Cardiac muscle cell (in vitro differentiated cells and primary cell): ENCODE results near the gene RAB7B. TPM values are rescaled to one million over a fixed set of nuclear protein-coding genes. Genes with fewer than 3 reads are reported as not detected.
"Not testable (repeated sequence)": the region's sequence is repeated elsewhere in the genome, so short reads cannot be mapped to it uniquely, and the experiment has no call there.

Experiments
- DNase-seq, 2 donors: peaks; one replicate each; pipeline versions ENCODE4 v3.0.0 to v3.0.0-alpha.2; 2010 to 2017; ENCODE audit warnings: low read depth in 1 of 2, low spot score in 1 of 2
- H3K27ac ChIP-seq: fragments of 200-600 bp; sonication (generic); 2 replicates; pipeline ENCODE4 v1.5.1; 2016
- H3K27me3 ChIP-seq: fragments of 200-600 bp; sonication (generic); 2 replicates; pipeline ENCODE4 v1.6.0; 2016; ENCODE audit warnings: control low read depth
- H3K36me3 ChIP-seq: fragments of 200-600 bp; sonication (generic); 2 replicates; pipeline ENCODE4 v1.5.1; 2016; ENCODE audit warnings: control low read depth
- H3K4me1 ChIP-seq: fragments of 200-600 bp; sonication (generic); 2 replicates; pipeline ENCODE4 v1.8.1; 2017; ENCODE audit warnings: low read depth, mild to moderate bottlenecking, mixed run types
- H3K4me3 ChIP-seq: fragments of 200-600 bp; sonication (generic); 2 replicates; pipeline ENCODE4 v1.5.1; 2016; ENCODE audit warnings: mild to moderate bottlenecking
- H3K9me3 ChIP-seq: fragments of 200-600 bp; sonication (generic); 2 replicates; pipeline ENCODE4 v1.5.1; 2017; ENCODE audit warnings: low read depth, mild to moderate bottlenecking, control low read depth
- polyA plus RNA-seq: library from polyadenylated mRNA; unstranded; fragments of >200 nt; fragmentation: Nextera tagmentation; extraction: Ambion mirVana; gene quantifications from 2 replicates; pipeline ENCODE4 v1.2.1, GENCODE V29; 2016
- total RNA-seq: library from RNA; depleted of rRNA; stranded (reverse); fragments of >200 nt; gene quantifications from 2 replicates; pipeline ENCODE4 v1.2.3, GENCODE V29; 2016
- TF ChIP-seq, protein P1 (sequence below): IDR thresholded peaks from 2 replicates; pipeline ENCODE4 v1.5.1; 2012; ENCODE audit warnings: low read depth, mild to moderate bottlenecking, low read length

RAB7B gene, protein sequence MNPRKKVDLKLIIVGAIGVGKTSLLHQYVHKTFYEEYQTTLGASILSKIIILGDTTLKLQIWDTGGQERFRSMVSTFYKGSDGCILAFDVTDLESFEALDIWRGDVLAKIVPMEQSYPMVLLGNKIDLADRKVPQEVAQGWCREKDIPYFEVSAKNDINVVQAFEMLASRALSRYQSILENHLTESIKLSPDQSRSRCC
- 1.2 and 2.1 TPM in 2 replicates for total RNA-seq
- polyA plus RNA-seq, result 2.2 and 4.9 TPM in 2 replicates

DNA sequence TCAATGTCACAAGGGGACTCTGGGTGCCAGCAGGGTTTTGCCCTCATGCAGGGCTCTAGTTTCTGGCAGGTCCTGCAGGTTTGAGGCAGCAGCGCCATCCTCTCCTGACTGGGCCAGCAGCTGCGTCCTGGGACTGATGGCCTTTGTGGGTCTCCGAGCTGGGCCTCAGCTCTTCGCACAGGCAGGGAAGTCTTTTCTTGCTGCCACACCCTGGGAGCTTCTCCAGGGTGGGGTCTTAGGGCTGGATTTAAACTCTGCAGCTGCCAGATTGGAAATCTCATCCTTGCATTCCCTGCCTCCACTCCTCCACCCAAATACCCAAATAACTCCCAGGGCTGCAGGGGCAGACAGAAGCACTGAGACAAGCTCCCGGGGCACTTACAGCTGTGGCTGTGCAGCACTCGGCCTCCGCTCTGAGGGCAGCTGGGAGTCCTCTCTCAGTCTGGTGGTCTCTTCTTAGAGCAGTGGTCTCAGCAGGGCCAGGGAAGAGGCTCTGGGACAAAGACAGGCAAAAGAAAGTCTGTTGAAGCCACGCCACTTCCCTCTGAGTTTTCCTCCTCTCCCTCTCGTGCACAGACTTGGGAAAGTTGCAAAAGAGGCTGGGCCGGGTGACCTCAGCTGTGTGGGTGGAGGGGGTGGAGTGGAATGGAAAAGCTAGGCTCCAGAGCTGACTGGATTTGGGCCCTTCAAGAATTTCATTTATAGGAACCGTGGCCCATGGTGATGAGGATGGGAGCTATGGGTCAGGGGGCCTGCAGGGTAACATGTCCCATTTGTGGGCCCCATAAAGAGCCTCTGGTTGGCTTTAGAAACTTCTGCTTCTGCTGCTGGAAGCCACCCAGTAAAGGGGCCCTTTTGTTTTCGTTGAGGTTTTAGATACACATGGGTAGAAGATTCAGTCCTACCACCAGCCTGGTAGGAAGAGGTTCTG is at the start of gene RAB7B:
Gene RAB7B, minus strand, starts transcription at position 525 of the 931 bp plus-strand sequence. CDS start 9,260 bp downstream, outside the sequence.
- H3K36me3 ChIP-seq, result no peaks in the 10 kb centered on the region
- DNase-seq, result peak; percentile 35 to 84
- TF ChIP-seq, protein P1, sequence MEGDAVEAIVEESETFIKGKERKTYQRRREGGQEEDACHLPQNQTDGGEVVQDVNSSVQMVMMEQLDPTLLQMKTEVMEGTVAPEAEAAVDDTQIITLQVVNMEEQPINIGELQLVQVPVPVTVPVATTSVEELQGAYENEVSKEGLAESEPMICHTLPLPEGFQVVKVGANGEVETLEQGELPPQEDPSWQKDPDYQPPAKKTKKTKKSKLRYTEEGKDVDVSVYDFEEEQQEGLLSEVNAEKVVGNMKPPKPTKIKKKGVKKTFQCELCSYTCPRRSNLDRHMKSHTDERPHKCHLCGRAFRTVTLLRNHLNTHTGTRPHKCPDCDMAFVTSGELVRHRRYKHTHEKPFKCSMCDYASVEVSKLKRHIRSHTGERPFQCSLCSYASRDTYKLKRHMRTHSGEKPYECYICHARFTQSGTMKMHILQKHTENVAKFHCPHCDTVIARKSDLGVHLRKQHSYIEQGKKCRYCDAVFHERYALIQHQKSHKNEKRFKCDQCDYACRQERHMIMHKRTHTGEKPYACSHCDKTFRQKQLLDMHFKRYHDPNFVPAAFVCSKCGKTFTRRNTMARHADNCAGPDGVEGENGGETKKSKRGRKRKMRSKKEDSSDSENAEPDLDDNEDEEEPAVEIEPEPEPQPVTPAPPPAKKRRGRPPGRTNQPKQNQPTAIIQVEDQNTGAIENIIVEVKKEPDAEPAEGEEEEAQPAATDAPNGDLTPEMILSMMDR, result no peak
- H3K27ac ChIP-seq, result peak within 1 kb of the TSS; percentile 85
- no peak within 1 kb of the TSS for H3K4me3 ChIP-seq
- peaks cover 32% of the 10 kb centered on the region for H3K4me1 ChIP-seq
- H3K27me3 ChIP-seq, result no peaks in the 10 kb centered on the region
- no peaks in the 10 kb centered on the region for H3K9me3 ChIP-seq

DNA sequence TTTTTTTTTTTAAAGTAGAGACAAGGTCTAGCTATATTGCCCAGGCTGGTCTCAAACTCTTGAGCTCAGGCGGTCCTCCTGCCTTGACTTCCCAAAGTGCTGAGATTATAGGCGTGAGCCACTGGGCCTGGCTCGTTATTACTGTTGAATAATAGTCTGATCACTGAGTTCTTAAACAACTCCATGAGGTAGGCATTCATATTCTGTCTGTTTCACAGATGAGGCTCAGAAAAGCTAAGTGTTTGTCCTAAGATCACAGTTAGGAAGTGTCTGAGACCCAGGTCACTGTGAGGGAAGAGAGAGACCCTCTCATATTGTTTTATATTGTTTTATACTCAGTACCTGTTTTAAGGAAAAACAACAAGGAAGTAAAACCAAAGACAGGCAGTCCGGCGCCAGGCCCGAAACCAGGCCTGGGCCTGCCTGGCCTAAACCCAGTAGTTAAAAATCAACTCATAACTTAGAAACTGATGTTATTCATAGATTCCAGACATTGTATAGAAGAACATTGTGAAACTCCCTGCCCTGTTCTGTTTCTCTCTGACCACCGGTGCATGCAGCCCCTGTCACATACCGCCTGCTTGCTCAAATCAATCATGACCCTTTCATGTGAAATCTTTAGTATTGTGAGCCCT is 49.2 kb upstream of the RAB7B start:
- not testable (repeated sequence) for DNase-seq, H3K4me1 ChIP-seq, H3K36me3 ChIP-seq

DNA sequence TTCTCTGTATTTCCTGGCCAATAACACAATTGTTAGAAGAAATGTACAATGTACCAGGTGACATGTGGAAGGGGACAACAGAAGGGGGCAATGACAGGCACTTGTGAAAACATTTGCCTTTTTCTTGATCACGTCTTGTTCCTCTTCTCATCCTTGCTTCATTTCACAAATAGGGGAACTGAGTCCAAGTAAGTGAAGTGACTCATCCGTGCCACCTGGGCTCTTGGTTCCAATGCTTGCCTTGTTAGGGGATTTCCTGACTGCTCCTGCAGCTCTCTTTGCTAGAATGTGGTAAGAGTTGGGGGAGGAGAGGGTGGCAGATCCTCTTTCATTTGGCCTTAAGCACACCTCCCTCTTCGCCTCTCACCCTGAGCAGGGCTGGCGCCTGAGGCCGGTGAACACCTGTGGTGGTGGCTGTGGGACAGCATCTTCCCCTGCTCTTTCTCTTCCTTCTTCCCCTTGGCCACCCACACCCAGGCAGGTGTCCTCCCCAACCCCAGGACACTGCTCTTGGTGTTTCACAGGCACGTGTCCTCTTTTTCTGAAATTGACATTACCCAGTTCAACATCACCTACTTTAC is 47.5 kb upstream of the RAB7B start:
- no peak overlapping the region for H3K27ac ChIP-seq
- DNase-seq, result no peak
- H3K27me3 ChIP-seq, result no peaks in the 10 kb centered on the region
- H3K4me3 ChIP-seq, result no peak overlapping the region
- H3K36me3 ChIP-seq, result no peaks in the 10 kb centered on the region
- H3K9me3 ChIP-seq, result no peaks in the 10 kb centered on the region
- TF ChIP-seq, protein P1, result no peak
- no peaks in the 10 kb centered on the region for H3K4me1 ChIP-seq

More for the DNA sequence above, 49.2 kb upstream of the RAB7B start:
- H3K27me3 ChIP-seq, H3K27ac ChIP-seq, H3K4me3 ChIP-seq, H3K9me3 ChIP-seq: not testable (repeated sequence)

DNA sequence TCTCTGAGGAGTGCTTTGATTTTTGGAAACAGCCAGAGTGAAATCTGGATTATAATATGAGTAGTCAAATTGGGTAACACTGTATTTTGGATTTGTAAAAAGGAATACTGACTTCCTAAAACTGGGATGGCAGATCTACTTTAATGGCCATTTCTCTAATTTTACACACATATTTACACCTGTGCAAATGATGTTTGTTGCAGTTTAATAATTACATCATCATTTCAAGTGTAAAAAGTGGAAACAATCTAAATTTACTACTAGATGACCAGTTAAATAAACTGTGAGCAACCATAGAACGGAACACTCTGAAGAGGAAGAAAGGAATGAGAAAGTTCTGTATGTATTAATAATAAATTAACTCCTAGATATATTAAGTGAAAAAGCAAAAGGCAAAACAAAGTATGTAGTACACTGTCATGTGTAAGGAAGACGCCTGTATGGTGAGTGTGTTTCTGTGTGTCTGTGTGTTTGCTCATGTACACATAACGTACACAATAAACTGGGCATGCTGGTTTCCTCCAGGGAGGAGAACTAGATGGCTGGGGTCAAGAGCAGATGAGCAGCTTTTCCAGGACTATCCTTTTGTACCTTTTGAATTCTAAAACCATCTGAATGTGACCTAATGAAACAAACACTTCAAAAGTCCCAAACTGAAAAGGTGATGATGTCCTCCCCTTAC is 46.9 kb upstream of the RAB7B start:
- Histone ChIP-seq H3K27me3 (no peaks in the 10 kb centered on the region), H3K4me1 (no peaks in the 10 kb centered on the region), H3K36me3 (no peaks in the 10 kb centered on the region), H3K9me3 (no peaks in the 10 kb centered on the region), H3K27ac (no peak overlapping the region), H3K4me3 (no peak overlapping the region)
- TF ChIP-seq, protein P1, result no peak
- no peak for DNase-seq

DNA sequence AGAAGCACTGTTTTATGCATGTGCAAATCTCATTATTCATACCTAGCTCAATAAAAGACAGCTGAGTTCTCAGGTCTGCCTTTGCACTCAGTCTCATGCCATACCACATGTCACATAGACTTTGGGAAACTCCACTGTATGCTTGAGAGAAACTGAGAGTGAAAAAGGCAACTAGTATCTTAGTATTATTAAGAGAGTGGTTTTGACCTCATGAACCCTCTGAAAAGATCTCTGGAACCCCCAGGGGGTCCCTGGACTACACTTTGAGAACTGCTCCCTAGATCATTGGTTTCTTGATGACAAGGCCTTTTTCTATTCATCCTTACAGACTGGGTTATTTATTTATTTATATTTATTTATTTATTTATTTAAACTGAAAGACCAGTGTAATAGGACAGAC is 46.1 kb upstream of the RAB7B start:
- TF ChIP-seq, protein P1, result no peak
- DNase-seq, result no peak
- Histone ChIP-seq H3K27ac (no peak overlapping the region), H3K4me1 (no peaks in the 10 kb centered on the region), H3K36me3 (no peaks in the 10 kb centered on the region), H3K27me3 (no peaks in the 10 kb centered on the region), H3K9me3 (no peaks in the 10 kb centered on the region), H3K4me3 (no peak overlapping the region)
